ENCODE data around the gene ARHGEF4. TPM values are rescaled to one million over a fixed set of nuclear protein-coding genes. Genes with fewer than 3 reads are reported as not detected.
"Not testable (repeated sequence)": the region's sequence is repeated elsewhere in the genome, so short reads cannot be mapped to it uniquely, and the experiment has no call there.

The ARHGEF4 gene
- total and polyA plus RNA-seq, 2 donors: 7.0 to 18.2 TPM

GRCh38 chr2:130966775-130967490 is 130.2 kb downstream of the ARHGEF4 start:
- Histone ChIP-seq H3K36me3 (ENCODE audit: insufficient read depth) (no peaks in the 10 kb centered on the region), H3K4me1 (ENCODE audit: insufficient read depth) (no peaks in the 10 kb centered on the region), H3K27ac (ENCODE audit: low read depth) (no peak overlapping the region), H3K4me3 (ENCODE audit: low read depth, low read length) (no peak overlapping the region)
- DNase-seq (ENCODE audit: extremely low spot score): no peak
- WGBS: 71% methylated on average over 14 of the region's 14 CpGs

GRCh38 chr2:130972410-130972809 is 135.7 kb downstream of the ARHGEF4 start:
- Histone ChIP-seq H3K4me1 (ENCODE audit: insufficient read depth) (no peaks in the 10 kb centered on the region), H3K27ac (ENCODE audit: low read depth) (no peak overlapping the region), H3K4me3 (ENCODE audit: low read depth, low read length) (no peak overlapping the region), H3K36me3 (ENCODE audit: insufficient read depth) (no peaks in the 10 kb centered on the region)
- DNase-seq (ENCODE audit: extremely low spot score): no peak
- 72% methylated on average over 1 of the region's 1 CpG for WGBS

- H3K4me3 ChIP-seq (ENCODE audit: low read depth, low read length): no peak overlapping the region
- no peaks in the 10 kb centered on the region for H3K4me1 ChIP-seq (ENCODE audit: insufficient read depth)
- H3K27ac ChIP-seq (ENCODE audit: low read depth): no peak overlapping the region
- WGBS: 81% methylated on average over 11 of the region's 11 CpGs
- DNase-seq (ENCODE audit: extremely low spot score): no peak
- H3K36me3 ChIP-seq (ENCODE audit: insufficient read depth): no peaks in the 10 kb centered on the region
These were observed 139.0 kb downstream of the ARHGEF4 start for GRCh38 chr2:130975729-130976128.

- Histone ChIP-seq H3K36me3 (ENCODE audit: insufficient read depth) (no peaks in the 10 kb centered on the region), H3K4me1 (ENCODE audit: insufficient read depth) (no peaks in the 10 kb centered on the region), H3K27ac (ENCODE audit: low read depth) (no peak overlapping the region), H3K4me3 (ENCODE audit: low read depth, low read length) (no peak overlapping the region)
- 92% methylated on average over 10 of the region's 10 CpGs for WGBS
- DNase-seq (ENCODE audit: extremely low spot score): no peak
These were observed 140.0 kb downstream of the ARHGEF4 start for GRCh38 chr2:130976591-130977237.

GRCh38 chr2:130977461-130978050 is 140.8 kb downstream of the ARHGEF4 start:
- no peak for DNase-seq (ENCODE audit: extremely low spot score)
- H3K4me3 ChIP-seq (ENCODE audit: low read depth, low read length): no peak overlapping the region

GRCh38 chr2:130981667-130982066 is 145.0 kb downstream of the ARHGEF4 start:
- DNase-seq (ENCODE audit: extremely low spot score): no peak
- H3K4me1 ChIP-seq (ENCODE audit: insufficient read depth): no peaks in the 10 kb centered on the region
- H3K27ac ChIP-seq (ENCODE audit: low read depth): no peak overlapping the region
- H3K4me3 ChIP-seq (ENCODE audit: low read depth, low read length): no peak overlapping the region
- 78% methylated on average over 1 of the region's 1 CpG for WGBS
- H3K36me3 ChIP-seq (ENCODE audit: insufficient read depth): no peaks in the 10 kb centered on the region

More at GRCh38 chr2:130977461-130978050, 140.8 kb downstream of the ARHGEF4 start:
- H3K4me1 ChIP-seq (ENCODE audit: insufficient read depth): no peaks in the 10 kb centered on the region
- no peak overlapping the region for H3K27ac ChIP-seq (ENCODE audit: low read depth)
- H3K36me3 ChIP-seq (ENCODE audit: insufficient read depth): no peaks in the 10 kb centered on the region
- WGBS: 96% methylated on average over 5 of the region's 5 CpGs

- 79% methylated on average over 4 of the region's 4 CpGs for WGBS
- no peak overlapping the region for H3K27ac ChIP-seq (ENCODE audit: low read depth)
- no peaks in the 10 kb centered on the region for H3K36me3 ChIP-seq (ENCODE audit: insufficient read depth)
- no peaks in the 10 kb centered on the region for H3K4me1 ChIP-seq (ENCODE audit: insufficient read depth)
- DNase-seq (ENCODE audit: extremely low spot score): no peak
- no peak overlapping the region for H3K4me3 ChIP-seq (ENCODE audit: low read depth, low read length)
These were observed 148.6 kb downstream of the ARHGEF4 start for GRCh38 chr2:130985206-130985780.

- no peaks in the 10 kb centered on the region for H3K36me3 ChIP-seq (ENCODE audit: insufficient read depth)
- DNase-seq (ENCODE audit: extremely low spot score): no peak
- 88% methylated on average over 15 of the region's 15 CpGs for WGBS
- no peak overlapping the region for H3K27ac ChIP-seq (ENCODE audit: low read depth)
- no peak overlapping the region for H3K4me3 ChIP-seq (ENCODE audit: low read depth, low read length)
- no peaks in the 10 kb centered on the region for H3K4me1 ChIP-seq (ENCODE audit: insufficient read depth)
These were observed 149.3 kb downstream of the ARHGEF4 start for GRCh38 chr2:130985831-130986649.

GRCh38 chr2:130986890-130987493 is 150.3 kb downstream of the ARHGEF4 start:
- H3K4me1 ChIP-seq (ENCODE audit: insufficient read depth): no peaks in the 10 kb centered on the region
- H3K36me3 ChIP-seq (ENCODE audit: insufficient read depth): no peaks in the 10 kb centered on the region
- H3K27ac ChIP-seq (ENCODE audit: low read depth): no peak overlapping the region
- no peak overlapping the region for H3K4me3 ChIP-seq (ENCODE audit: low read depth, low read length)
- no peak for DNase-seq (ENCODE audit: extremely low spot score)
- WGBS: 88% methylated on average over 11 of the region's 11 CpGs

GRCh38 chr2:130987519-130988425 is 151.1 kb downstream of the ARHGEF4 start:
- H3K4me1 ChIP-seq (ENCODE audit: insufficient read depth): no peaks in the 10 kb centered on the region
- no peak for DNase-seq (ENCODE audit: extremely low spot score)
- 56% methylated on average over 15 of the region's 15 CpGs for WGBS
- H3K4me3 ChIP-seq (ENCODE audit: low read depth, low read length): no peak overlapping the region
- H3K36me3 ChIP-seq (ENCODE audit: insufficient read depth): no peaks in the 10 kb centered on the region
- no peak overlapping the region for H3K27ac ChIP-seq (ENCODE audit: low read depth)

GRCh38 chr2:130991446-130991845 is 154.7 kb downstream of the ARHGEF4 start:
- 96% methylated on average over 31 of the region's 32 CpGs for WGBS

GRCh38 chr2:130992003-130992402 is 155.3 kb downstream of the ARHGEF4 start:
- not testable (repeated sequence) for H3K36me3 ChIP-seq (ENCODE audit: insufficient read depth); H3K4me1 ChIP-seq (ENCODE audit: insufficient read depth); H3K27ac ChIP-seq (ENCODE audit: low read depth); H3K4me3 ChIP-seq (ENCODE audit: low read depth, low read length); DNase-seq (ENCODE audit: extremely low spot score)
- 93% methylated on average over 10 of the region's 10 CpGs for WGBS

More at GRCh38 chr2:130991446-130991845, 154.7 kb downstream of the ARHGEF4 start:
- not testable (repeated sequence) for H3K27ac ChIP-seq (ENCODE audit: low read depth); H3K4me1 ChIP-seq (ENCODE audit: insufficient read depth); H3K36me3 ChIP-seq (ENCODE audit: insufficient read depth); DNase-seq (ENCODE audit: extremely low spot score); H3K4me3 ChIP-seq (ENCODE audit: low read depth, low read length)
